Inflammatory macrophage treated with lipopolysaccharide for 4 hours (primary cell): ENCODE measurements around the gene SH3GL3.

Experiments used
- DNase-seq: peaks from one replicate; pipeline ENCODE4 v3.0.0-alpha.2; 2020

The SH3GL3 gene

GRCh38 chr15:83571820-83572707 lies 124.9 kb downstream of the SH3GL3 start:
- DNase-seq = peak; percentile 7

- DNase-seq = no peak
Observed at GRCh38 chr15:83574345-83574744, 127.2 kb downstream of the SH3GL3 start.

GRCh38 chr15:83578691-83579090 lies 131.6 kb downstream of the SH3GL3 start:
- no peak for DNase-seq

- no peak for DNase-seq
Observed at GRCh38 chr15:83581381-83581780, 134.2 kb downstream of the SH3GL3 start.

- DNase-seq = no peak
Observed at GRCh38 chr15:83582381-83582780, 135.2 kb downstream of the SH3GL3 start.

GRCh38 chr15:83585601-83586335 lies 138.6 kb downstream of the SH3GL3 start:
- DNase-seq = no peak

GRCh38 chr15:83587091-83587490 lies 139.9 kb downstream of the SH3GL3 start:
- no peak for DNase-seq

GRCh38 chr15:83588441-83588840 lies 141.3 kb downstream of the SH3GL3 start:
- no peak for DNase-seq

GRCh38 chr15:83592370-83593040 lies 145.4 kb downstream of the SH3GL3 start:
- DNase-seq = no peak

GRCh38 chr15:83595191-83595590 lies 148.1 kb downstream of the SH3GL3 start:
- DNase-seq = no peak

GRCh38 chr15:83598031-83598430 lies 150.9 kb downstream of the SH3GL3 start:
- DNase-seq = no peak

GRCh38 chr15:83602021-83602420 lies 154.9 kb downstream of the SH3GL3 start:
- DNase-seq = no peak

GRCh38 chr15:83604549-83604948 lies 157.4 kb downstream of the SH3GL3 start:
- no peak for DNase-seq

- no peak for DNase-seq
Observed at GRCh38 chr15:83605111-83605945, 158.2 kb downstream of the SH3GL3 start.

GRCh38 chr15:83610132-83610531 lies 163.0 kb downstream of the SH3GL3 start:
- DNase-seq = no peak

- DNase-seq = no peak
Observed at GRCh38 chr15:83610901-83611685, 164.0 kb downstream of the SH3GL3 start.

GRCh38 chr15:83612226-83612625 lies 165.1 kb downstream of the SH3GL3 start:
- DNase-seq = no peak

- no peak for DNase-seq
Observed at GRCh38 chr15:83612898-83613635, 165.9 kb downstream of the SH3GL3 start.

GRCh38 chr15:83613714-83614113 lies 166.6 kb downstream of the SH3GL3 start:
- no peak for DNase-seq

GRCh38 chr15:83616840-83617239 lies 169.7 kb downstream of the SH3GL3 start:
- DNase-seq = no peak
